B cell (primary cell): ENCODE measurements around the gene STMP1. TPM values are rescaled to one million over a fixed set of nuclear protein-coding genes. Genes with fewer than 3 reads are reported as not detected.

ENCODE experiments used
- ATAC-seq: fragments of 200-7000 bp; cut with Tn5 transposase; one replicate; pipeline ENCODE4 v1.10.0; 2021; ENCODE audit warnings: low read depth, mild to moderate bottlenecking, moderate number of reproducible peaks, moderate library complexity
- CTCF ChIA-PET: fragments of 350-600 bp; sonication (Branson Sonifier 250); formaldehyde crosslinking; loops from one replicate; lab custom pipeline; 2021; ENCODE audit warnings: antibody characterized with exemption, inconsistent platforms; lab: Charles Lee
- POLR2A ChIA-PET: fragments of 350-600 bp; sonication (Branson Sonifier 250); formaldehyde crosslinking; loops from one replicate; lab custom pipeline; 2021; ENCODE audit warnings: antibody characterized with exemption; lab: Charles Lee
- DNase-seq: peaks from one replicate; pipeline ENCODE4 v3.0.0; 2013
- H2AFZ ChIP-seq: 2 replicates; pipeline ENCODE4 v1.6.1; 2012; ENCODE audit warnings: mild to moderate bottlenecking, low read depth, low read length; ENCODE audit not compliant: insufficient read depth, poor library complexity, severe bottlenecking
- H3K27ac ChIP-seq, 2 donors: 1 replicate in 1 of 2; 2 replicates in 1 of 2; pipeline ENCODE4 v1.5.1; 2012 to 2013; ENCODE audit warnings: low read length in 2 of 2, mild to moderate bottlenecking in 2 of 2, moderate library complexity in 1 of 2
- H3K27me3 ChIP-seq, 4 experiments: fragments of 200-600 bp in 1 of 4; sonication (generic) in 1 of 4; replicated peaks in 1 of 4; 1 replicate in 2 of 4; 2 replicates in 2 of 4; pipeline versions ENCODE4 v1.6.1 to v1.7.0; 2013 to 2016; ENCODE audit warnings: low read length in 3 of 4, mild to moderate bottlenecking in 2 of 4, mixed read lengths in 1 of 4, moderate library complexity in 1 of 4; ENCODE audit not compliant: insufficient read depth in 4 of 4, control insufficient read depth in 3 of 4; ENCODE audit errors: control extremely low read depth in 1 of 4
- H3K36me3 ChIP-seq, 2 experiments: replicated peaks in 1 of 2; 1 replicate in 1 of 2; 2 replicates in 1 of 2; pipeline versions ENCODE4 v1.6.1 to v1.7.1; 2013; ENCODE audit warnings: low read length in 1 of 2; ENCODE audit not compliant: insufficient read depth in 2 of 2, control insufficient read depth in 1 of 2; ENCODE audit errors: control extremely low read depth in 1 of 2, extremely low read depth in 1 of 2
- H3K4me1 ChIP-seq, 2 donors: fragments of 200-600 bp in 1 of 2; sonication (generic) in 1 of 2; 1 replicate in 1 of 2; 2 replicates in 1 of 2; pipeline versions ENCODE4 v1.5.1 to v1.6.1; 2013 to 2017; ENCODE audit warnings: low read length in 2 of 2; ENCODE audit not compliant: control insufficient read depth in 2 of 2, insufficient read depth in 2 of 2
- H3K4me2 ChIP-seq: replicated peaks from 2 replicates; pipeline ENCODE3; 2012; ENCODE audit warnings: mild to moderate bottlenecking, low read depth, low read length; ENCODE audit not compliant: poor library complexity, severe bottlenecking
- H3K4me3 ChIP-seq, 5 experiments: fragments of 200-600 bp in 1 of 5; sonication (generic) in 1 of 5; 1 replicate in 3 of 5; 2 replicates in 2 of 5; pipeline versions ENCODE4 v1.5.1 to v1.7.0; 2011 to 2016; ENCODE audit warnings: low read length in 4 of 5, mild to moderate bottlenecking in 4 of 5, low read depth in 2 of 5, control low read depth in 1 of 5, moderate library complexity in 1 of 5; ENCODE audit not compliant: insufficient read depth in 1 of 5; ENCODE audit errors: control extremely low read depth in 1 of 5, extremely low read depth in 1 of 5
- H3K79me2 ChIP-seq: fragments of 200-600 bp; sonication (generic); one replicate; pipeline ENCODE4 v1.6.0; 2016; ENCODE audit warnings: low read length; ENCODE audit not compliant: control insufficient read depth, insufficient read depth
- H3K9ac ChIP-seq: fragments of 200-600 bp; sonication (generic); 2 replicates; pipeline ENCODE4 v1.6.1; 2017; ENCODE audit warnings: mild to moderate bottlenecking, low read length, moderate library complexity
- H3K9me3 ChIP-seq, 3 donors: one replicate each; pipeline versions ENCODE4 v1.6.1 to v1.7.1; 2013; ENCODE audit warnings: low read length in 2 of 3; ENCODE audit not compliant: control insufficient read depth in 2 of 3, insufficient read depth in 1 of 3; ENCODE audit errors: control extremely low read depth in 1 of 3
- H4K20me1 ChIP-seq: 2 replicates; pipeline ENCODE4 v1.6.0; 2012; ENCODE audit warnings: mild to moderate bottlenecking, low read length; ENCODE audit not compliant: insufficient read depth, control insufficient read depth, poor library complexity, severe bottlenecking
- H3K27ac Mint-ChIP-seq: one replicate; pipeline ENCODE4 v1.8.0; 2021; ENCODE audit warnings: mixed read lengths
- H3K27me3 Mint-ChIP-seq: one replicate; pipeline ENCODE4 v1.8.0; 2021; ENCODE audit warnings: mixed read lengths
- H3K4me1 Mint-ChIP-seq: one replicate; pipeline ENCODE4 v1.8.0; 2021; ENCODE audit warnings: mixed read lengths
- H3K4me3 Mint-ChIP-seq: one replicate; pipeline ENCODE4 v1.8.0; 2021; ENCODE audit warnings: mixed read lengths
- H3K9me3 Mint-ChIP-seq: one replicate; pipeline ENCODE4 v1.8.0; 2022; ENCODE audit warnings: mixed read lengths; ENCODE audit not compliant: insufficient read depth
- CTCF ChIP-seq: fragments of 200-600 bp; IDR thresholded peaks from one replicate; pipeline ENCODE4 v1.8.0; 2022; ENCODE audit warnings: antibody characterized with exemption, mild to moderate bottlenecking
- EZH2 ChIP-seq: IDR thresholded peaks from 2 replicates; pipeline ENCODE4 v1.6.1; 2012; ENCODE audit warnings: borderline replicate concordance, low read depth, mild to moderate bottlenecking, moderate library complexity, low read length; ENCODE audit not compliant: insufficient read depth, poor library complexity, severe bottlenecking
- WGBS: methylation state at CpG from one replicate; pipeline ENCODE4 v1.1.5; 2013; ENCODE audit warnings: missing lambda C conversion rate; ENCODE audit not compliant: insufficient coverage; 5-methylcytosine and 5-hydroxymethylcytosine counted together
- intact Hi-C: fragments of 100-400 bp; cut with micrococcal nuclease; formaldehyde crosslinking; loops from one replicate; pipeline ENCODE4 v1.10.0; 2022
- polyA plus RNA-seq: library from polyadenylated mRNA; depleted of rRNA; stranded (reverse); fragments of >200 nt; gene quantifications from 2 replicates; pipeline ENCODE4 v1.2.3, GENCODE V29; 2012
- total RNA-seq, 2 donors: library from RNA; stranded (reverse); fragments of 120-200 nt in 1 of 2; gene quantifications; 1 replicate in 1 of 2; 2 replicates in 1 of 2; pipeline versions ENCODE4 v1.2.3 to v1.2.4, GENCODE V29; 2013 to 2022

Gene STMP1
- total and polyA plus RNA-seq, 2 donors (not counting 1 experiment from before 2014, with no cell fraction given): 11.0 to 33.5 TPM

- no peak for DNase-seq
- H3K4me1 Mint-ChIP-seq: no peaks in the 10 kb centered on the region
- Histone ChIP-seq H3K9me3 (no peaks in the 10 kb centered on the region), H3K27me3 (no peaks in the 10 kb centered on the region), H3K4me3 (no peak overlapping the region), H3K36me3 (peaks cover 3 to 54% of the 10 kb centered on the region in 2 experiments), H3K4me2 (no peak overlapping the region), H3K79me2 (no peaks in the 10 kb centered on the region), H3K27ac (no peak overlapping the region), H4K20me1 (no peaks in the 10 kb centered on the region), H2AFZ (no peak overlapping the region), H3K4me1 (no peaks in the 10 kb centered on the region), H3K9ac (no peak overlapping the region)
- H3K27ac Mint-ChIP-seq: no peak overlapping the region
- no peak overlapping the region for H3K4me3 Mint-ChIP-seq
- ATAC-seq: no peak
- no peaks in the 10 kb centered on the region for H3K9me3 Mint-ChIP-seq
- intact Hi-C loops: loop anchor here (2.0 to 5.0 kb wide), 2 partner anchors 14 to 33 kb away; no protein-coding TSS in a partner anchor
- ChIA-PET CTCF (interaction anchor here (0.6 to 3.4 kb wide), 12 partner anchors 9 to 1188 kb away, joined by 3 to 16 read pairs (median 4); no protein-coding TSS in a partner anchor), POLR2A (no interaction called here)
- no CpG with 5 or more reads among the region's 2 CpGs for WGBS
- TF ChIP-seq CTCF (no peak), EZH2 (no peak)
- no peaks in the 10 kb centered on the region for H3K27me3 Mint-ChIP-seq
Measured at GRCh38 chr7:135620447-135620846, 41.9 kb upstream of the STMP1 start.

- no peak overlapping the region for H3K4me3 ChIP-seq
- Mint-ChIP-seq H3K27me3 (no peaks in the 10 kb centered on the region), H3K9me3 (no peaks in the 10 kb centered on the region), H3K4me3 (no peak overlapping the region), H3K4me1 (no peaks in the 10 kb centered on the region), H3K27ac (no peak overlapping the region)
- ATAC-seq (no peak), DNase-seq (peak; percentile 54)
- WGBS: no CpG with 5 or more reads among the region's 1 CpG
- no peaks in the 10 kb centered on the region for H3K4me1 ChIP-seq
- ChIA-PET CTCF (interaction anchor here (0.6 to 3.4 kb wide), 16 partner anchors 8 to 1189 kb away, joined by 3 to 16 read pairs (median 4); partner anchors contain the start of gene STMP1), POLR2A (no interaction called here)
- no peak overlapping the region for H3K9ac ChIP-seq
- intact Hi-C loops: loop anchor here (2.0 to 5.0 kb wide), 2 partner anchors 14 to 34 kb away; no protein-coding TSS in a partner anchor
- H2AFZ ChIP-seq: no peak overlapping the region
- H3K79me2 ChIP-seq: no peaks in the 10 kb centered on the region
- H3K36me3 ChIP-seq: peaks cover 4 to 50% of the 10 kb centered on the region in 2 experiments
- no peaks in the 10 kb centered on the region for H4K20me1 ChIP-seq
- H3K27me3 ChIP-seq: no peaks in the 10 kb centered on the region
- H3K27ac ChIP-seq: no peak overlapping the region
- TF ChIP-seq EZH2 (no peak), CTCF (peak; percentile 99)
- no peak overlapping the region for H3K4me2 ChIP-seq
- no peaks in the 10 kb centered on the region for H3K9me3 ChIP-seq
Measured at GRCh38 chr7:135620980-135621850, 41.1 kb upstream of the STMP1 start.
